Upper lobe of left lung (tissue), 4 donors: ENCODE data around the gene JOSD1.
A peak's percentile ranks its signal among the peaks of the same experiment; 100 is the strongest.

Experiments used
- EP300 ChIP-seq, 4 donors: sonication (generic); formaldehyde crosslinking; IDR thresholded peaks; one replicate each; pipeline ENCODE4 v1.5.1; 2017; ENCODE audit warnings: antibody characterized with exemption in 4 of 4, control low read depth in 2 of 4
- POLR2A ChIP-seq, 4 donors: fragments of 450-650 bp; IDR thresholded peaks; one replicate each; pipeline ENCODE4 v1.5.1; 2016 to 2017; ENCODE audit warnings: antibody characterized with exemption in 4 of 4, mild to moderate bottlenecking in 2 of 4
- POLR2AphosphoS5 ChIP-seq, 2 donors: sonication (generic); formaldehyde crosslinking; IDR thresholded peaks; one replicate each; pipeline ENCODE4 v1.5.1; 2017; ENCODE audit warnings: antibody characterized with exemption in 2 of 2
- TF ChIP-seq, protein P1 (sequence below), 6 experiments: fragments of 450-650 bp in 4 of 6; fragments of 200-600 bp in 2 of 6; sonication (generic) in 2 of 6; IDR thresholded peaks; one replicate each; pipeline ENCODE4 v1.5.1; 2016 to 2019; ENCODE audit warnings: antibody characterized with exemption in 6 of 6

DNA sequence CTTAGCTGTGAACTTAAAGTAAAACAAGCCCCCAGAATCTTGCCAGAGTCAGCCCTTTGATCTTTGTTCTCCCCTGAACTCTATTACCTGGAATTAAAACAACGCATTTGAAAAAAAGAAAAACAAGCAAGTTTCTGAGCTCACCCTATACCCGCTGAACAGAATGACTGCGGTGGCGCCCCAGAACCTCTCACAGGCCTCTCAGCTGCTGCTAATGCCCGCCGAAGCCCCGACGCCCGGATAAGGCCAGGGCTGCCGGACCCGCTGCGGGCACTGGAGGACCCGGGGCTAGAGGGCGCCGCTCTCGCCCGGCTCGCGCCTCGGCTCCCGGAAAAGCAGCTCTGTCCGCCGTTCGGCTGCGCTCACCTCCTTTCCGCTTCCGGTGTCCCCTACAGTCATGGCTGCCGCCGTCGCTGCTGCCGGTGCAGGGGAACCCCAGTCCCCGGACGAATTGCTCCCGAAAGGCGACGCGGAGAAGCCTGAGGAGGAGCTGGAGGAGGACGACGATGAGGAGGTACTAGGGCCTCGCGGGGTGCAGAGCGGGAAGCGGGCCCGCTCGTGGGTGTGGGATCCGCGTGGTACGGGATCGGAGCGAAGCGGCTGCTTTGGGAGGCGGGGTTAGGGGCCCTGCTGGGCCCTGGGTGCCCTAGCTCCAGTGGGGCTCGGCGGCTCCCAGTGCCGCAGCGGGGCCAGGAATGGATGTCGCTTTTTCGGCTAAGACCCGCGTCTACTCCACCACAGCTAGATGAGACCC, 19.0 kb downstream of the JOSD1 start, which contains the start of gene TOMM22:
- TF ChIP-seq, protein P1, sequence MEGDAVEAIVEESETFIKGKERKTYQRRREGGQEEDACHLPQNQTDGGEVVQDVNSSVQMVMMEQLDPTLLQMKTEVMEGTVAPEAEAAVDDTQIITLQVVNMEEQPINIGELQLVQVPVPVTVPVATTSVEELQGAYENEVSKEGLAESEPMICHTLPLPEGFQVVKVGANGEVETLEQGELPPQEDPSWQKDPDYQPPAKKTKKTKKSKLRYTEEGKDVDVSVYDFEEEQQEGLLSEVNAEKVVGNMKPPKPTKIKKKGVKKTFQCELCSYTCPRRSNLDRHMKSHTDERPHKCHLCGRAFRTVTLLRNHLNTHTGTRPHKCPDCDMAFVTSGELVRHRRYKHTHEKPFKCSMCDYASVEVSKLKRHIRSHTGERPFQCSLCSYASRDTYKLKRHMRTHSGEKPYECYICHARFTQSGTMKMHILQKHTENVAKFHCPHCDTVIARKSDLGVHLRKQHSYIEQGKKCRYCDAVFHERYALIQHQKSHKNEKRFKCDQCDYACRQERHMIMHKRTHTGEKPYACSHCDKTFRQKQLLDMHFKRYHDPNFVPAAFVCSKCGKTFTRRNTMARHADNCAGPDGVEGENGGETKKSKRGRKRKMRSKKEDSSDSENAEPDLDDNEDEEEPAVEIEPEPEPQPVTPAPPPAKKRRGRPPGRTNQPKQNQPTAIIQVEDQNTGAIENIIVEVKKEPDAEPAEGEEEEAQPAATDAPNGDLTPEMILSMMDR (IDR thresholded peaks at IDR 0.05): peak in 5 of 6 experiments; percentile 47 to 93 (median 51)
- TF ChIP-seq EP300 (IDR thresholded peaks at IDR 0.05): no peak
- TF ChIP-seq POLR2AphosphoS5 (IDR thresholded peaks at IDR 0.05): peak; percentile 88 to 91
- peak in 2 of 4 donors; percentile 54 to 75 for TF ChIP-seq POLR2A (IDR thresholded peaks at IDR 0.05)
